Body of pancreas (tissue), 4 donors: ENCODE data around the gene DNAH7. TPM values are rescaled to one million over a fixed set of nuclear protein-coding genes. Genes with fewer than 3 reads are reported as not detected.
"Not testable (repeated sequence)": the region's sequence is repeated elsewhere in the genome, so short reads cannot be mapped to it uniquely, and the experiment has no call there.

ENCODE experiments used
- ATAC-seq: fragments of 150-250 bp; one replicate; pipeline ENCODE4 v1.9.1; 2016
- DNase-seq, 4 donors: peaks; one replicate each; pipeline ENCODE4 v3.0.0-alpha.2; 2019
- H3K27ac ChIP-seq, 4 donors: fragments of 200-600 bp; sonication (generic); 1 replicate in 3 of 4; 2 replicates in 1 of 4; pipeline versions ENCODE4 v1.5.1 to v1.6.1; 2016 to 2019; ENCODE audit warnings: mild to moderate bottlenecking in 1 of 4, mixed read lengths in 1 of 4, moderate library complexity in 1 of 4
- H3K27me3 ChIP-seq, 2 donors: fragments of 200-600 bp; sonication (generic); one replicate each; pipeline ENCODE4 v1.6.0; 2016; ENCODE audit warnings: mild to moderate bottlenecking in 1 of 2
- H3K36me3 ChIP-seq, 2 donors: fragments of 200-600 bp; sonication (generic); replicated peaks in 1 of 2; 2 replicates each; pipeline ENCODE4 v1.5.1; 2016; ENCODE audit warnings: low read depth in 2 of 2; ENCODE audit not compliant: insufficient read depth in 1 of 2
- H3K4me1 ChIP-seq: fragments of 200-600 bp; sonication (generic); one replicate; pipeline ENCODE4 v1.6.0; 2016
- H3K4me3 ChIP-seq, 2 donors: fragments of 200-600 bp; sonication (generic); 1 replicate in 1 of 2; 2 replicates in 1 of 2; pipeline ENCODE4 v1.5.1; 2016 to 2019
- H3K9me3 ChIP-seq, 3 donors: fragments of 200-600 bp; sonication (generic); 1 replicate in 2 of 3; 2 replicates in 1 of 3; pipeline ENCODE4 v1.5.1; 2016
- CTCF ChIP-seq, 7 experiments: fragments of 450-650 bp in 4 of 7; fragments of 200-600 bp in 3 of 7; sonication (generic) in 3 of 7; IDR thresholded peaks; one replicate each; pipeline ENCODE4 v1.5.1; 2016 to 2019; ENCODE audit warnings: antibody characterized with exemption in 7 of 7
- POLR2A ChIP-seq, 3 donors: fragments of 450-650 bp; IDR thresholded peaks; one replicate each; pipeline ENCODE4 v1.6.1; 2016; ENCODE audit warnings: antibody characterized with exemption in 3 of 3, mild to moderate bottlenecking in 2 of 3
- WGBS, 2 donors: methylation state at CpG; one replicate each; pipeline ENCODE4 v1.1.5; 2017; 5-methylcytosine and 5-hydroxymethylcytosine counted together
- intact Hi-C: fragments of 100-400 bp; cut with DNase I; formaldehyde crosslinking; loops from one replicate; pipeline ENCODE4 v1.15.1; 2023
- total RNA-seq, 2 donors: library from RNA; depleted of rRNA; stranded (reverse); fragments of >200 nt; gene quantifications; one replicate each; pipeline ENCODE4 v1.1.0, GENCODE V29; 2016

DNAH7 gene
- total RNA-seq, 2 donors from 2014 or later = 7.8 to 11.2 TPM

DNA sequence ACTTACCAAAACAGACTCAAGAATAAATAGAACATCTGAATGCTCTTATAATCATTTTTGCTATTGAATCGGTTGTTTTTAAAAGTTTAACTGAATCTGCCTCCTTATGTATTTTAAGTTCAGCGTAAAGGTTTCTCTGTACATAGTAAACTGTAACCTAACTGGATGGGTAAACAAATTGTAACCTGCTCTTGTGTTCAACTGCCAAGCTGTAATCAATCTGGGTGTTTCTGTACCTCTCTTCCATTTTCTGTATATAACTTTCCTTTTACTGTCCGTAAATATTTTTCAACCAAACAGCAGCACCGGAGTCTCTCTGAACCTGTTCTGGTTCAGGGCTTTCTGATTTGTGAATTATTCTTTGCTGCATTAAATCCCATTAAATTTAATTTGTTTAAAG is 27.6 kb upstream of the DNAH7 start:
- no peak for DNase-seq
- no peaks in the 10 kb centered on the region for H3K9me3 ChIP-seq
- TF ChIP-seq POLR2A (IDR thresholded peaks at IDR 0.05) = no peak
- no peak for TF ChIP-seq CTCF (IDR thresholded peaks at IDR 0.05)
- no peaks in the 10 kb centered on the region for H3K36me3 ChIP-seq
- intact Hi-C loops = no loop called here
- no peaks in the 10 kb centered on the region for H3K4me1 ChIP-seq
- no peak overlapping the region for H3K27ac ChIP-seq
- 74 to 77% methylated on average over 4 of the region's 4 CpGs for WGBS, 2 donors
- no peak for ATAC-seq
- no peaks in the 10 kb centered on the region for H3K27me3 ChIP-seq
- H3K4me3 ChIP-seq = no peak overlapping the region

- H3K4me1 ChIP-seq, H3K36me3 ChIP-seq, H3K9me3 ChIP-seq, ATAC-seq, H3K27ac ChIP-seq, DNase-seq, intact Hi-C loops, H3K27me3 ChIP-seq, H3K4me3 ChIP-seq: not testable (repeated sequence)
- 61 to 85% methylated on average over 3 to 5 of the region's 5 CpGs for WGBS, 2 donors
Observed at GRCh38 chr2:196089448-196089847, 20.8 kb upstream of the DNAH7 start.

- H3K36me3 ChIP-seq = no peaks in the 10 kb centered on the region
- no peaks in the 10 kb centered on the region for H3K4me1 ChIP-seq
- WGBS, 2 donors = 27 to 35% methylated on average over 2 of the region's 2 CpGs
- H3K4me3 ChIP-seq = no peak overlapping the region
- TF ChIP-seq CTCF (IDR thresholded peaks at IDR 0.05) = no peak
- no peak for TF ChIP-seq POLR2A (IDR thresholded peaks at IDR 0.05)
- DNase-seq (peak in 1 of 4 donors; percentile 18), ATAC-seq (no peak)
- H3K9me3 ChIP-seq = no peaks in the 10 kb centered on the region
- intact Hi-C loops = no loop called here
- no peak overlapping the region for H3K27ac ChIP-seq
- no peaks in the 10 kb centered on the region for H3K27me3 ChIP-seq
Observed at GRCh38 chr2:196088203-196088602, 19.6 kb upstream of the DNAH7 start.

DNA sequence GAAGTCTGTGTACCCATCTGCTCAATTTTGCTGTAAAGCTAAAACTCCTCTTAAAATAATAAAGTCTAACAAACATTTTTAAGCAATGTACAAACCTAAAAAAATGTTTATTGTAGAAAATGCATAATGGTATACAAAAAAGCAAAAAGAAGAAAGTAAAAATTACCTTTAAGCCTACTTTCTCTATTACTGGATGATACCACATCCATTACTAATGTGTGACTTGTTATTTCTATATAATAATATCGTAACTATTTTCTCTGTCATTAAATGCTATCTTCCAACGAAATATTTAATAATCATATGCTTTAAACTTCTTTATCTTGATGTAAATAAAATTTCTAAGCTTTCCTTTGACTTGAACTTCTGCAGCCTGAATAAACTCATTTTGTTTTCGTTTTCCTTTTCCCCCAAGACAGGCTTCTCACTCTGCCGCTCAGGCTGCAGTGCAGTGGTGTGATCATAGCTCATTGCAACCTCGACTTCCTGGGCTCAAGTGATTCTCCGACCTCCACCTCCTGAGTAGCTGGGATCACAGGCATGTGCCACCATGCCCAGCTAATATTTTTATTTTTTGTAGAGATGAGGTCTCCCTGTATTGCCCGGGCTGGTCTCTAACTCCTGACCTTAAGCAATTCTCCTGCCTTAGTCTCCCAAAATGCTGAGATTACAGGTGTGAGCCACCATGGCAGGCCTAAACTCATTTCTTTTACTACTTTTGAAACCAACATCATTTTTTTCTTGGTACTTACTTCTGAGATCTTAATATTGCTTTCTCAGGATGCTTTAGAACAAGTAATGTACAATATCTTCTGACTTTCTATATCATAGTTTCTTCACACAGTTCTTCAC is 18.1 kb upstream of the DNAH7 start:
- no peak overlapping the region for H3K27ac ChIP-seq
- H3K36me3 ChIP-seq = no peaks in the 10 kb centered on the region
- H3K27me3 ChIP-seq = no peaks in the 10 kb centered on the region
- ATAC-seq = no peak
- no peak overlapping the region for H3K4me3 ChIP-seq
- intact Hi-C loops = no loop called here
- 60 to 67% methylated on average over 7 of the region's 7 CpGs for WGBS, 2 donors
- DNase-seq = no peak
- no peaks in the 10 kb centered on the region for H3K4me1 ChIP-seq
- H3K9me3 ChIP-seq = no peaks in the 10 kb centered on the region
- TF ChIP-seq CTCF (IDR thresholded peaks at IDR 0.05) (no peak), POLR2A (IDR thresholded peaks at IDR 0.05) (no peak)

DNA sequence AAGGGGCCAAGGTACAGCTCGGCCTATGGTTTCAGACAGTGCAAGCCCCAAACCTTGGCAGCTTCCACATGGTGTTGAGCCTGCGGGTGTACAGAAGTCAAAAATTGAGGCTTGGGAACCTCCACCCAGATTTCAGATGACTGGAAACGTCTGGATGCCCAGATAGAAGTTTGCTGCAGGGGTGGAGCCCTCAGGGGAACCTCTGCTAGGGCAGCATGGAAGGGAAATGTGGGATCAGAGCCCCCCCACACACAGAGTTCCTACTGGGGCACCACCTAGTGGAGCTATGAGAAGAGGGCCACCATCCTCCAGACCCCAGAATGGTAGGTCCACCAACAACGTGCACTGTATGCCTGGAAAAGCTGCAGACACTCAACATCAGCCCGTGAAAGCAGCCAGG is 15.0 kb upstream of the DNAH7 start:
- Histone ChIP-seq H3K4me1 (peaks cover 15% of the 10 kb centered on the region), H3K9me3 (no peaks in the 10 kb centered on the region), H3K27ac (no peak overlapping the region), H3K27me3 (no peaks in the 10 kb centered on the region), H3K36me3 (no peaks in the 10 kb centered on the region), H3K4me3 (no peak overlapping the region)
- ATAC-seq = no peak
- intact Hi-C loops = loop anchor here (5.0 kb wide), 1 partner anchor 254 kb away; no protein-coding TSS in a partner anchor
- WGBS, 2 donors = 79 to 85% methylated on average over 5 of the region's 5 CpGs
- no peak for TF ChIP-seq CTCF (IDR thresholded peaks at IDR 0.05)
- TF ChIP-seq POLR2A (IDR thresholded peaks at IDR 0.05) = no peak
- no peak for DNase-seq
